ENCODE data around the gene LRRK1. TPM values are rescaled to one million over a fixed set of nuclear protein-coding genes. Genes with fewer than 3 reads are reported as not detected.

LRRK1 gene
- total and polyA plus RNA-seq, 7 donors, result 7.1 to 27.4 (median 10.2) TPM

- H3K27me3 ChIP-seq, result no peaks in the 10 kb centered on the region
- peaks cover 12 to 66% (median 24%) of the 10 kb centered on the region in 4 donors for H3K36me3 ChIP-seq
- H3K27ac ChIP-seq, result no peak overlapping the region
- peaks cover 0 to 7% (median 0%) of the 10 kb centered on the region in 4 donors for H3K4me1 ChIP-seq
- 86 to 87% methylated on average over 10 of the region's 10 CpGs for WGBS, 2 donors
- peak; percentile 39 for DNase-seq
- no peaks in the 10 kb centered on the region for H3K9me3 ChIP-seq
- intact Hi-C loops (cut with DNase I), result no loop called here
- TF ChIP-seq CTCF (IDR thresholded peaks at IDR 0.05) (no peak), POLR2AphosphoS5 (IDR thresholded peaks at IDR 0.05) (no peak), EP300 (IDR thresholded peaks at IDR 0.05) (no peak), POLR2A (IDR thresholded peaks at IDR 0.05) (no peak)
- H3K4me3 ChIP-seq, result no peak overlapping the region
These were observed 131.6 kb downstream of the LRRK1 start for GRCh38 chr15:101050623-101051290.

GRCh38 chr15:101051291-101052030 is 132.3 kb downstream of the LRRK1 start:
- Histone ChIP-seq H3K4me1 (peaks cover 0 to under 1% (median 0%) of the 10 kb centered on the region in 4 donors), H3K9me3 (no peaks in the 10 kb centered on the region), H3K36me3 (peaks cover 12 to 73% (median 24%) of the 10 kb centered on the region in 4 donors), H3K4me3 (no peak overlapping the region), H3K27ac (no peak overlapping the region), H3K27me3 (no peaks in the 10 kb centered on the region)
- peak; percentile 60 for DNase-seq
- 94 to 96% methylated on average over 28 of the region's 28 CpGs for WGBS, 2 donors
- intact Hi-C loops (cut with DNase I), result no loop called here
- TF ChIP-seq CTCF (IDR thresholded peaks at IDR 0.05) (no peak), POLR2A (IDR thresholded peaks at IDR 0.05) (no peak), EP300 (IDR thresholded peaks at IDR 0.05) (no peak), POLR2AphosphoS5 (IDR thresholded peaks at IDR 0.05) (no peak)

- intact Hi-C loops (cut with DNase I), result no loop called here
- H3K4me3 ChIP-seq, result no peak overlapping the region
- no peaks in the 10 kb centered on the region for H3K4me1 ChIP-seq
- H3K27me3 ChIP-seq, result no peaks in the 10 kb centered on the region
- H3K27ac ChIP-seq, result no peak overlapping the region
- peaks cover 12 to 80% (median 28%) of the 10 kb centered on the region in 4 donors for H3K36me3 ChIP-seq
- 84 to 91% methylated on average over 13 of the region's 13 CpGs for WGBS, 2 donors
- TF ChIP-seq POLR2A (IDR thresholded peaks at IDR 0.05) (no peak), POLR2AphosphoS5 (IDR thresholded peaks at IDR 0.05) (no peak), EP300 (IDR thresholded peaks at IDR 0.05) (no peak), CTCF (IDR thresholded peaks at IDR 0.05) (no peak)
- DNase-seq, result peak; percentile 24
- no peaks in the 10 kb centered on the region for H3K9me3 ChIP-seq
These were observed 133.0 kb downstream of the LRRK1 start for GRCh38 chr15:101052031-101052620.

GRCh38 chr15:101052681-101053121 is 133.5 kb downstream of the LRRK1 start:
- Histone ChIP-seq H3K4me3 (no peak overlapping the region), H3K9me3 (no peaks in the 10 kb centered on the region), H3K36me3 (peaks cover 14 to 80% (median 28%) of the 10 kb centered on the region in 4 donors), H3K27ac (no peak overlapping the region), H3K27me3 (no peaks in the 10 kb centered on the region), H3K4me1 (no peaks in the 10 kb centered on the region)
- WGBS, 2 donors, result 95 to 96% methylated on average over 20 of the region's 20 CpGs
- DNase-seq, result peak; percentile 60
- intact Hi-C loops (cut with DNase I), result no loop called here
- TF ChIP-seq CTCF (IDR thresholded peaks at IDR 0.05) (no peak), POLR2A (IDR thresholded peaks at IDR 0.05) (no peak), POLR2AphosphoS5 (IDR thresholded peaks at IDR 0.05) (no peak), EP300 (IDR thresholded peaks at IDR 0.05) (no peak)

Data from sigmoid colon (tissue), 7 donors.